HepG2 (cell line): ENCODE measurements around the gene DLX1. TPM values are rescaled to one million over a fixed set of nuclear protein-coding genes. Genes with fewer than 3 reads are reported as not detected.

Experiments
- EEA1 ChIP-seq: sonication (generic); formaldehyde crosslinking; IDR thresholded peaks from 2 replicates; pipeline ENCODE4 v1.5.1; 2020; ENCODE audit warnings: mild to moderate bottlenecking, missing genetic modification reagents, borderline replicate concordance
- ETV5 ChIP-seq: IDR thresholded peaks from 2 replicates; pipeline ENCODE4 v1.6.1; 2018; ENCODE audit warnings: missing biosample characterization, missing genetic modification reagents, inconsistent platforms, borderline replicate concordance
- GTF3A ChIP-seq: sonication (generic); formaldehyde crosslinking; conservative IDR thresholded peaks from 2 replicates; pipeline ENCODE4 v1.4.0; 2020; ENCODE audit warnings: mild to moderate bottlenecking, missing genetic modification reagents
- IKZF4 ChIP-seq: sonication (generic); formaldehyde crosslinking; IDR thresholded peaks from 2 replicates; pipeline ENCODE4 v1.5.1; 2020; ENCODE audit warnings: borderline replicate concordance, mild to moderate bottlenecking, low read depth, missing genetic modification reagents; ENCODE audit errors: not compliant biosample characterization
- SRSF4 ChIP-seq: fragments of 200-400 bp; formaldehyde crosslinking; IDR thresholded peaks from one replicate; pipeline ENCODE4 v1.6.1; 2018; ENCODE audit warnings: mild to moderate bottlenecking, low read depth, low read length, moderate library complexity; ENCODE audit not compliant: poor library complexity, severe bottlenecking
- THAP11 ChIP-seq: IDR thresholded peaks from 2 replicates; pipeline ENCODE4 v1.6.1; 2016; ENCODE audit warnings: missing biosample characterization, missing genetic modification reagents
- ZNF451 ChIP-seq: sonication (generic); formaldehyde crosslinking; IDR thresholded peaks from 2 replicates; pipeline ENCODE4 v1.5.0; 2020; ENCODE audit warnings: mild to moderate bottlenecking, missing genetic modification reagents
- ZNF496 ChIP-seq: sonication (generic); formaldehyde crosslinking; IDR thresholded peaks from 2 replicates; pipeline ENCODE4 v1.8.1; 2023; ENCODE audit warnings: mild to moderate bottlenecking, moderate library complexity, missing genetic modification reagents; ENCODE audit not compliant: insufficient replicate concordance
- ZNF672 ChIP-seq: sonication (generic); formaldehyde crosslinking; IDR thresholded peaks from 2 replicates; pipeline ENCODE4 v1.8.1; 2022; ENCODE audit warnings: missing genetic modification reagents
- ZNF746 ChIP-seq: sonication (generic); formaldehyde crosslinking; IDR thresholded peaks from 2 replicates; pipeline ENCODE4 v1.8.0; 2022; ENCODE audit warnings: mild to moderate bottlenecking, missing genetic modification reagents
- ZNF776 ChIP-seq: sonication (generic); formaldehyde crosslinking; IDR thresholded peaks from 2 replicates; pipeline ENCODE4 v1.4.0; 2020; ENCODE audit warnings: mild to moderate bottlenecking, missing genetic modification reagents
- ZNF782 ChIP-seq: sonication (generic); formaldehyde crosslinking; IDR thresholded peaks from 2 replicates; pipeline ENCODE4 v1.4.0; 2020; ENCODE audit warnings: missing genetic modification reagents, mild to moderate bottlenecking, borderline replicate concordance
- polyA plus RNA-seq, 8 experiments: library from polyadenylated mRNA; depleted of rRNA in 3 of 8; stranded (reverse) in 7 of 8; unstranded in 1 of 8; fragments of >200 nt; fragmentation: Illumina TruSeq in 4 of 8; extraction: Trizol in 4 of 8; gene quantifications; 2 replicates each; pipeline versions ENCODE4 v1.2.1 to v1.2.3, GENCODE V29; 2011 to 2016; ENCODE audit warnings: low read depth in 4 of 8, missing spikeins in 1 of 8, mixed read lengths in 1 of 8; ENCODE audit not compliant: insufficient read depth in 1 of 8
- total RNA-seq, 5 experiments: library from RNA; depleted of rRNA; stranded (reverse); fragments of >200 nt; fragmentation: Illumina TruSeq; extraction: Trizol; gene quantifications; 2 replicates each; pipeline ENCODE4 v1.2.3, GENCODE V29; 2016; ENCODE audit warnings: low read depth in 1 of 5
- TF ChIP-seq, protein P1 (sequence below): sonication (generic); formaldehyde crosslinking; IDR thresholded peaks from 2 replicates; pipeline ENCODE4 v1.5.0; 2020; ENCODE audit warnings: mild to moderate bottlenecking, missing genetic modification reagents
- TF ChIP-seq, protein P2 (sequence below): sonication (generic); formaldehyde crosslinking; IDR thresholded peaks from 2 replicates; pipeline ENCODE4 v1.9.0; 2021; ENCODE audit warnings: missing genetic modification reagents, borderline replicate concordance
- TF ChIP-seq, protein P3 (sequence below): sonication (generic); formaldehyde crosslinking; IDR thresholded peaks from 2 replicates; pipeline ENCODE4 v1.4.0; 2020; ENCODE audit warnings: mild to moderate bottlenecking, missing genetic modification reagents
- TF ChIP-seq, protein P4 (sequence below): sonication (generic); formaldehyde crosslinking; IDR thresholded peaks from 2 replicates; pipeline ENCODE4 v1.8.1; 2023; ENCODE audit warnings: mild to moderate bottlenecking, missing genetic modification reagents
- TF ChIP-seq, protein P5 (sequence below): IDR thresholded peaks from 2 replicates; pipeline ENCODE4 v1.6.1; 2016; ENCODE audit warnings: mild to moderate bottlenecking, missing biosample characterization, missing genetic modification reagents
- TF ChIP-seq, protein P6 (sequence below): sonication (generic); formaldehyde crosslinking; IDR thresholded peaks from 2 replicates; pipeline ENCODE4 v1.4.0; 2020; ENCODE audit warnings: mild to moderate bottlenecking, low read depth, missing genetic modification reagents

The DLX1 gene
- total and polyA plus RNA-seq, 2 of the 13 experiments (the other 11 are each of a cell fraction or from before 2014, with no cell fraction given): 0.18 to 0.86 TPM

DNA sequence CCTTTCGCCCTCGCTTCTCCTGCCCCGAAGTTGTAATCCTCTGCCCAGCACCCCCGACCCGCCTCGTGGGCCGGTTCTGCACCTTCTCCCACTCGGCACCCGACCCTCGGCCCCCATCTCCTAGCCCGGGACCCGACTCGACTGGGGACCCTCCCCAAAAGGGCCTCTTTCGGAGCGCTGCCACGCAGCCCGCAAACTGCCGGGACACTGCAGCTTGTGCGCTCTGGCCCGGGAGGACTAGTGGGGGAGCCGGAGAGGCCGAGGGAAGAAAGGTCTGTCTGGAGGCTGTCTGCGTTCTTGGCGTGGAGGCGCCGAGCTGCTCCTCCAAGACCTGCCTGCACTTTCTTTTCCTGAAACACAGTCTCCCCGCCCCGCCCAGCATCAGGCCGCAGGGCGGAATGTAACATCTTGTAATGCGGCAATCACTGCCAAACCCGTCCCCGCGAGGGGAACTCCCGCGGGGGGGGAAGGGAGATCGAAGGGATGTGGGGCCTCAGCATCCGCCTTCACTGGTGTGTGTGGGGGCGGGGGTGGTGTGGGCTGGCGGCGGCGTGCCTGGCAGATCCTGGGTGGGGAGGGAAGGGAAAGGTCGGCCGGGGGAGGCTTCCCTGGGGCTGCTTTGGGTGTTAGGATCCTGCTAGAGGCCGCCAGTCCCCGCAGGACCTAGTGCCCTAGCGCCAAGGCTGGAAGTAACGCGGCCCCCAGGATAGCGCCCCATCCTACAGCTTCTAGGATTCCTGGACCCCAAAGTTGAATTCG lies 10.0 kb downstream of the DLX1 start (continued):
- TF ChIP-seq, protein P1, sequence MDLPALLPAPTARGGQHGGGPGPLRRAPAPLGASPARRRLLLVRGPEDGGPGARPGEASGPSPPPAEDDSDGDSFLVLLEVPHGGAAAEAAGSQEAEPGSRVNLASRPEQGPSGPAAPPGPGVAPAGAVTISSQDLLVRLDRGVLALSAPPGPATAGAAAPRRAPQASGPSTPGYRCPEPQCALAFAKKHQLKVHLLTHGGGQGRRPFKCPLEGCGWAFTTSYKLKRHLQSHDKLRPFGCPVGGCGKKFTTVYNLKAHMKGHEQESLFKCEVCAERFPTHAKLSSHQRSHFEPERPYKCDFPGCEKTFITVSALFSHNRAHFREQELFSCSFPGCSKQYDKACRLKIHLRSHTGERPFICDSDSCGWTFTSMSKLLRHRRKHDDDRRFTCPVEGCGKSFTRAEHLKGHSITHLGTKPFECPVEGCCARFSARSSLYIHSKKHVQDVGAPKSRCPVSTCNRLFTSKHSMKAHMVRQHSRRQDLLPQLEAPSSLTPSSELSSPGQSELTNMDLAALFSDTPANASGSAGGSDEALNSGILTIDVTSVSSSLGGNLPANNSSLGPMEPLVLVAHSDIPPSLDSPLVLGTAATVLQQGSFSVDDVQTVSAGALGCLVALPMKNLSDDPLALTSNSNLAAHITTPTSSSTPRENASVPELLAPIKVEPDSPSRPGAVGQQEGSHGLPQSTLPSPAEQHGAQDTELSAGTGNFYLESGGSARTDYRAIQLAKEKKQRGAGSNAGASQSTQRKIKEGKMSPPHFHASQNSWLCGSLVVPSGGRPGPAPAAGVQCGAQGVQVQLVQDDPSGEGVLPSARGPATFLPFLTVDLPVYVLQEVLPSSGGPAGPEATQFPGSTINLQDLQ: no peak
- TF ChIP-seq SRSF4 (no peak), ZNF776 (CRISPR knock-in tag) (no peak), EEA1 (CRISPR knock-in tag) (no peak), ETV5 (CRISPR knock-in tag) (no peak), IKZF4 (CRISPR knock-in tag) (no peak), ZNF672 (CRISPR knock-in tag) (no peak), THAP11 (CRISPR knock-in tag) (no peak), ZNF746 (CRISPR knock-in tag) (no peak), ZNF782 (CRISPR knock-in tag) (0 out of 2 replicates have a peak, but pooled peaks have one; percentile 42), GTF3A (CRISPR knock-in tag) (0 out of 2 replicates have a peak, but pooled peaks have one; percentile 29), ZNF496 (no peak), ZNF451 (CRISPR knock-in tag) (no peak)
- TF ChIP-seq, protein P2, sequence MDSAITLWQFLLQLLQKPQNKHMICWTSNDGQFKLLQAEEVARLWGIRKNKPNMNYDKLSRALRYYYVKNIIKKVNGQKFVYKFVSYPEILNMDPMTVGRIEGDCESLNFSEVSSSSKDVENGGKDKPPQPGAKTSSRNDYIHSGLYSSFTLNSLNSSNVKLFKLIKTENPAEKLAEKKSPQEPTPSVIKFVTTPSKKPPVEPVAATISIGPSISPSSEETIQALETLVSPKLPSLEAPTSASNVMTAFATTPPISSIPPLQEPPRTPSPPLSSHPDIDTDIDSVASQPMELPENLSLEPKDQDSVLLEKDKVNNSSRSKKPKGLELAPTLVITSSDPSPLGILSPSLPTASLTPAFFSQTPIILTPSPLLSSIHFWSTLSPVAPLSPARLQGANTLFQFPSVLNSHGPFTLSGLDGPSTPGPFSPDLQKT (CRISPR knock-in tag): no peak
- TF ChIP-seq, protein P3, sequence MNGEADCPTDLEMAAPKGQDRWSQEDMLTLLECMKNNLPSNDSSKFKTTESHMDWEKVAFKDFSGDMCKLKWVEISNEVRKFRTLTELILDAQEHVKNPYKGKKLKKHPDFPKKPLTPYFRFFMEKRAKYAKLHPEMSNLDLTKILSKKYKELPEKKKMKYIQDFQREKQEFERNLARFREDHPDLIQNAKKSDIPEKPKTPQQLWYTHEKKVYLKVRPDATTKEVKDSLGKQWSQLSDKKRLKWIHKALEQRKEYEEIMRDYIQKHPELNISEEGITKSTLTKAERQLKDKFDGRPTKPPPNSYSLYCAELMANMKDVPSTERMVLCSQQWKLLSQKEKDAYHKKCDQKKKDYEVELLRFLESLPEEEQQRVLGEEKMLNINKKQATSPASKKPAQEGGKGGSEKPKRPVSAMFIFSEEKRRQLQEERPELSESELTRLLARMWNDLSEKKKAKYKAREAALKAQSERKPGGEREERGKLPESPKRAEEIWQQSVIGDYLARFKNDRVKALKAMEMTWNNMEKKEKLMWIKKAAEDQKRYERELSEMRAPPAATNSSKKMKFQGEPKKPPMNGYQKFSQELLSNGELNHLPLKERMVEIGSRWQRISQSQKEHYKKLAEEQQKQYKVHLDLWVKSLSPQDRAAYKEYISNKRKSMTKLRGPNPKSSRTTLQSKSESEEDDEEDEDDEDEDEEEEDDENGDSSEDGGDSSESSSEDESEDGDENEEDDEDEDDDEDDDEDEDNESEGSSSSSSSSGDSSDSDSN (CRISPR knock-in tag): peak; percentile 93
- TF ChIP-seq, protein P4, sequence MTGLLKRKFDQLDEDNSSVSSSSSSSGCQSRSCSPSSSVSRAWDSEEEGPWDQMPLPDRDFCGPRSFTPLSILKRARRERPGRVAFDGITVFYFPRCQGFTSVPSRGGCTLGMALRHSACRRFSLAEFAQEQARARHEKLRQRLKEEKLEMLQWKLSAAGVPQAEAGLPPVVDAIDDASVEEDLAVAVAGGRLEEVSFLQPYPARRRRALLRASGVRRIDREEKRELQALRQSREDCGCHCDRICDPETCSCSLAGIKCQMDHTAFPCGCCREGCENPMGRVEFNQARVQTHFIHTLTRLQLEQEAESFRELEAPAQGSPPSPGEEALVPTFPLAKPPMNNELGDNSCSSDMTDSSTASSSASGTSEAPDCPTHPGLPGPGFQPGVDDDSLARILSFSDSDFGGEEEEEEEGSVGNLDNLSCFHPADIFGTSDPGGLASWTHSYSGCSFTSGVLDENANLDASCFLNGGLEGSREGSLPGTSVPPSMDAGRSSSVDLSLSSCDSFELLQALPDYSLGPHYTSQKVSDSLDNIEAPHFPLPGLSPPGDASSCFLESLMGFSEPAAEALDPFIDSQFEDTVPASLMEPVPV (CRISPR knock-in tag): no peak
- TF ChIP-seq, protein P5, sequence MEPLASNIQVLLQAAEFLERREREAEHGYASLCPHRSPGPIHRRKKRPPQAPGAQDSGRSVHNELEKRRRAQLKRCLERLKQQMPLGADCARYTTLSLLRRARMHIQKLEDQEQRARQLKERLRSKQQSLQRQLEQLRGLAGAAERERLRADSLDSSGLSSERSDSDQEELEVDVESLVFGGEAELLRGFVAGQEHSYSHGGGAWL (CRISPR knock-in tag): no peak
- TF ChIP-seq, protein P6, sequence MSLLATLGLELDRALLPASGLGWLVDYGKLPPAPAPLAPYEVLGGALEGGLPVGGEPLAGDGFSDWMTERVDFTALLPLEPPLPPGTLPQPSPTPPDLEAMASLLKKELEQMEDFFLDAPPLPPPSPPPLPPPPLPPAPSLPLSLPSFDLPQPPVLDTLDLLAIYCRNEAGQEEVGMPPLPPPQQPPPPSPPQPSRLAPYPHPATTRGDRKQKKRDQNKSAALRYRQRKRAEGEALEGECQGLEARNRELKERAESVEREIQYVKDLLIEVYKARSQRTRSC: no peak
